Nephron (organoid): Measurements from ENCODE around the gene IGF1.
"Not testable (repeated sequence)": the region's sequence is repeated elsewhere in the genome, so short reads cannot be mapped to it uniquely, and the experiment has no call there.

ENCODE experiments used
- H3K27ac Mint-ChIP-seq, 3 experiments: 2 replicates each; pipeline ENCODE4 v1.8.0; 2020; ENCODE audit warnings: mixed read lengths in 3 of 3, mild to moderate bottlenecking in 2 of 3, moderate library complexity in 1 of 3
- H3K27me3 Mint-ChIP-seq: 2 replicates; pipeline ENCODE4 v1.8.0; 2021; ENCODE audit warnings: low read depth, mild to moderate bottlenecking, moderate library complexity, mixed read lengths
- H3K36me3 Mint-ChIP-seq: 2 replicates; pipeline ENCODE4 v1.8.0; 2020; ENCODE audit warnings: low read depth, mixed read lengths
- H3K4me1 Mint-ChIP-seq: 2 replicates; pipeline ENCODE4 v1.8.0; 2020; ENCODE audit warnings: mixed read lengths
- H3K4me3 Mint-ChIP-seq, 3 experiments: 2 replicates each; pipeline ENCODE4 v1.8.0; 2020; ENCODE audit warnings: mild to moderate bottlenecking in 3 of 3, mixed read lengths in 3 of 3, moderate library complexity in 2 of 3
- H3K9me3 Mint-ChIP-seq: 2 replicates; pipeline ENCODE4 v1.8.0; 2020; ENCODE audit warnings: mixed read lengths
- TF ChIP-seq, protein P1 (sequence below), 3 experiments: fragments of 200-600 bp; sonication (generic); IDR thresholded peaks; one replicate each; pipeline ENCODE4 v1.5.0; 2021; ENCODE audit warnings: antibody characterized with exemption in 3 of 3; ENCODE audit not compliant: unreplicated experiment in 3 of 3

The IGF1 gene

DNA sequence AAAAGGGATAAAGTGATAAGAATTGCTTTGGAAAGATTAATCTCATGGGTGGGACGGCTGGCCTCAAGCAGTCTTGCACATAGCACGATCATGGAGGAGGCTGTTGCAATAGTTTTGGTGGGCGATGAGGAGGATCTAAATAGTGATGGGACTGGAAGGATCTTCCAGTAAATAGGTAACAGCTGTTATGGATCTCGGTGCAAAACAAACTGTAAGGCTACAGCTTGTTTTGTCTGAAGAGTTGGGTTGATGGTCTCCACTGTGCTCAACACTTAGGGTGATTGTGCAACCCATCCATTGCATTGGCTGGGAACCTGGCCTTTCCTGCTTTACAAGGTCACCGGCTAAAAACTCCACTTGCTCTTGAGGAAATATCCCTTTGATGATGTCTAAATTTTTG lies 21.0 kb downstream of the IGF1 start:
- Mint-ChIP-seq H3K36me3 (peaks cover 34% of the 10 kb centered on the region), H3K27ac (no peak overlapping the region), H3K27me3 (no peaks in the 10 kb centered on the region), H3K4me3 (no peak overlapping the region), H3K9me3 (no peaks in the 10 kb centered on the region), H3K4me1 (peaks cover 61% of the 10 kb centered on the region)
- TF ChIP-seq, protein P1, sequence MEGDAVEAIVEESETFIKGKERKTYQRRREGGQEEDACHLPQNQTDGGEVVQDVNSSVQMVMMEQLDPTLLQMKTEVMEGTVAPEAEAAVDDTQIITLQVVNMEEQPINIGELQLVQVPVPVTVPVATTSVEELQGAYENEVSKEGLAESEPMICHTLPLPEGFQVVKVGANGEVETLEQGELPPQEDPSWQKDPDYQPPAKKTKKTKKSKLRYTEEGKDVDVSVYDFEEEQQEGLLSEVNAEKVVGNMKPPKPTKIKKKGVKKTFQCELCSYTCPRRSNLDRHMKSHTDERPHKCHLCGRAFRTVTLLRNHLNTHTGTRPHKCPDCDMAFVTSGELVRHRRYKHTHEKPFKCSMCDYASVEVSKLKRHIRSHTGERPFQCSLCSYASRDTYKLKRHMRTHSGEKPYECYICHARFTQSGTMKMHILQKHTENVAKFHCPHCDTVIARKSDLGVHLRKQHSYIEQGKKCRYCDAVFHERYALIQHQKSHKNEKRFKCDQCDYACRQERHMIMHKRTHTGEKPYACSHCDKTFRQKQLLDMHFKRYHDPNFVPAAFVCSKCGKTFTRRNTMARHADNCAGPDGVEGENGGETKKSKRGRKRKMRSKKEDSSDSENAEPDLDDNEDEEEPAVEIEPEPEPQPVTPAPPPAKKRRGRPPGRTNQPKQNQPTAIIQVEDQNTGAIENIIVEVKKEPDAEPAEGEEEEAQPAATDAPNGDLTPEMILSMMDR (IDR thresholded peaks at IDR 0.05; ENCODE audit: unreplicated experiment in 3 of 3) = no peak

DNA sequence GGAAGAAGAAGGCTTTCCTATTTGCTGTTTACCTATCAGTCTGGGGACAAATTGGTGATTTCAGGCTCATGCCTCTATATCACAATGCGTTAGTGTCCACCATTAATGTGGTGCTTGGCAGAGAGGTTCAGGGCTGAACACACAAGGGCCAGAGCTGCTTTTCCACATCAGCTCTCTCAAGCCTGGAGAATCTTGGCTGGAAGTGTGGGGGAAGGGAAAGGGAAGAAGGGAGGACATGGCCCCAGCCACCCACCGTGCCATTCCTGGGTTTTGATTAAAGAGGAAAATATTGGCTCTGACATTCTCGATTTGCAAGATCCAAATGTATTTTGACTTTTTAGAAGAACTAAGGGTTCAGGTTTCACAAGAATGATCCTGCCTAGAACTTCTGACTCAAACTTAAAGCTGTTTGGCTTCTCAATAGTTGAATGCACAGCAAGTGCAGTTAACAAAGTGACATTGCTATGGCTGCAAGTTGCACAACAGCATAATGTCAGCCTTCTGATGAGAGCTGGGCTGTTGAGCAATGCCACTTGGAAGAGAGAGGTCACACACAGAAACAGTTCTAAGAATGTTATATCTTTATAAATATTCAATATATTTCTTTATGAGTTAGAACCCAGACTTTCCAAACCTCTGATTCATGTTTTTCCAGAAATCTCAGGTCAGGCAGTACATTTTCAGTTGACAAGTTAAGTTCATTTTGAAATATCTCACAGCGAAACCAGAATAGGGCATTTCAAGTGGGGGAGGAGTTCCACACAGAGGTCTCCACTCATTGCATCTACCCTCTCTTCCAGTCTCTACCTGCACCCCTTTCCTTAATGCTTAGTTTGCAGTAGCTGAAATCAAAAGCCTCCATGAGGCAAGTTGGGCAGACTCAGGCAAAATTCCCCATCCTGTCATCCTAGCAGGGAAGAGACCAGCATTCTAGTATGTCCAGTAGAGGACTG lies 25.3 kb downstream of the IGF1 start:
- no peaks in the 10 kb centered on the region for H3K27me3 Mint-ChIP-seq
- H3K27ac Mint-ChIP-seq = peak overlapping the region; percentile 8 to 44 (median 37)
- no peak overlapping the region for H3K4me3 Mint-ChIP-seq
- H3K36me3 Mint-ChIP-seq = peaks cover 26% of the 10 kb centered on the region
- TF ChIP-seq, protein P1 (IDR thresholded peaks at IDR 0.05; ENCODE audit: unreplicated experiment in 3 of 3) = no peak
- peaks cover 9% of the 10 kb centered on the region for H3K9me3 Mint-ChIP-seq
- H3K4me1 Mint-ChIP-seq = peaks cover 44% of the 10 kb centered on the region

DNA sequence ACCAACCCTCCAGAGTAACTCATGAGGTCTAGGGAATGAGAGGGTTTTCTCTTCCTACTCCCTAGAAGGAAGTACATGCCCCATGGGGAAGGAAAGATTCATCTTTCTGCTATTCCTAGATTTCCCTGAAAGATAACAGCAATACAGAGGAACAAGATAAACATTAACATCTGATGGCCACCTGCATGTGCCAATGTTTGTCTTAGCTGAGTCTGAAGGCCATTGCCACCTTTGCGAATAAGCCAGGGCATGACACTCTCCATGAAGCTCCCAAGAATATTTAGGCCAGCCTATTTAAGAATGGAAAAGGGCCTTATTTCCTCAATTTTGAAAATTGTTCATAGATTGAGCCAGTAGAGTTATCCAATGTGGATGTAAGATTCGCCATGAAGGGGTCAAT lies 26.0 kb downstream of the IGF1 start:
- TF ChIP-seq, protein P1 (IDR thresholded peaks at IDR 0.05; ENCODE audit: unreplicated experiment in 3 of 3) = no peak
- Mint-ChIP-seq H3K27me3 (no peaks in the 10 kb centered on the region), H3K9me3 (peaks cover 13% of the 10 kb centered on the region), H3K4me3 (no peak overlapping the region), H3K27ac (peak overlapping the region in 2 of 3 experiments; percentile 10 to 37), H3K4me1 (peaks cover 39% of the 10 kb centered on the region), H3K36me3 (peaks cover 27% of the 10 kb centered on the region)

DNA sequence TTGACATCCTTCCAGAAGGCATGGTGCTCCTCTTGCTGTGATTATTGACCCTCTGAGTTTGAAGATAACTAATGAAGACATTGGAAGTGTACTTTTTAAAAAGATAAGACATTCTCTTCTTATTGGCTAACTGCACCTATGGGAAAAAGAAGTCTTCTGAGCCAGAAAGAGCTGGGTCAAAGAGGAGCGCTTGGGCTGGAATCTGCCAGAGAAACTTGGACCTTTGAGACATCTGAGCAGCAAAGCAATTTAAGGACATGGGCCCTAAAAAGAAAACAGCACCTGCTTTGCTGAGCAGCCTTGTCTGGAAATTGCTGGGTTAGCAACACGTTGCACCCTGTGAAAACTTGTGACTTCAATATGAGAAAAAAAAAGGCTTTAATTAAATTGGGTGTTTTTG lies 27.8 kb downstream of the IGF1 start:
- Mint-ChIP-seq H3K4me1 (peaks cover 25% of the 10 kb centered on the region), H3K4me3 (no peak overlapping the region), H3K27ac (no peak overlapping the region), H3K9me3 (peaks cover 17% of the 10 kb centered on the region), H3K27me3 (no peaks in the 10 kb centered on the region), H3K36me3 (peaks cover 30% of the 10 kb centered on the region)
- TF ChIP-seq, protein P1 (IDR thresholded peaks at IDR 0.05; ENCODE audit: unreplicated experiment in 3 of 3) = no peak

DNA sequence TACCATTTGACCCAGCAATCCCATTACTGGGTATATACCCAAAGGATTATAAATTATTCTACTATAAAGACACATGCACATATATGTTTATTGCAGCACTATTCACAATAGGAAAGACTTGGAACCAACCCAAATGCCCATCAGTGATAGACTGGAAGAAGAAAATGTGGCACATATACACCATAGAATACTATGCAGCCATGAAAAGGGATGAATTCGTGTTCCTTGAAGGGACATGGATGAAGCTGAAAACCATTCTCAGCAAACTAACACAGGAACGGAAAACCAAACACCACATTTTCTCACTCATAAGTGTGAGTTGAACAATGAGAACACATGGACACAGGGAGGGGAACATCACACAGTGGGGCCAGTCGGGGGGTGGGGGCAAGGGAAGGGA lies 31.3 kb downstream of the IGF1 start:
- not testable (repeated sequence) for H3K4me1 Mint-ChIP-seq, H3K27me3 Mint-ChIP-seq, H3K27ac Mint-ChIP-seq, H3K4me3 Mint-ChIP-seq
- Mint-ChIP-seq H3K9me3 (peaks cover 49% of the 10 kb centered on the region), H3K36me3 (peaks cover 49% of the 10 kb centered on the region)

DNA sequence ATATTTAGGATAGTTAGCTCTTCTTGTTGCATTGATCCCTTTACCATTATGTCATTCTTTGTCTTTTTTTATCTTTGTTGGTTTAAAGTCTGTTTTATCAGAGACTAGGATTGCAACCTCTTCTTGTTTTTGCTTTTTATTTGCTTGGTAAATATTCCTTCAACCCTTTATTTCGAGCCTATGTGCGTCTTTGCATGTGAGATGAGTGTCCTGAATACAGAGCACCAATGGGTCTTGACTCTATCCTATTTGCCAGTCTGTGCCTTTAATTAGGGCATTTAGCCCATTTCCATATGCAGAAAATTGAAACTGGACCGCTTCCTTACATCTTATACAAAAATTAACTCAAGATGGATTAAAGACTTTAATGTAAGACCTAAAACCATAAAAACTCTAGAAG lies 32.9 kb downstream of the IGF1 start:
- Mint-ChIP-seq H3K36me3 (peaks cover 49% of the 10 kb centered on the region), H3K9me3 (peaks cover 53% of the 10 kb centered on the region)
- H3K4me1 Mint-ChIP-seq, H3K27me3 Mint-ChIP-seq, H3K4me3 Mint-ChIP-seq, H3K27ac Mint-ChIP-seq: not testable (repeated sequence)

DNA sequence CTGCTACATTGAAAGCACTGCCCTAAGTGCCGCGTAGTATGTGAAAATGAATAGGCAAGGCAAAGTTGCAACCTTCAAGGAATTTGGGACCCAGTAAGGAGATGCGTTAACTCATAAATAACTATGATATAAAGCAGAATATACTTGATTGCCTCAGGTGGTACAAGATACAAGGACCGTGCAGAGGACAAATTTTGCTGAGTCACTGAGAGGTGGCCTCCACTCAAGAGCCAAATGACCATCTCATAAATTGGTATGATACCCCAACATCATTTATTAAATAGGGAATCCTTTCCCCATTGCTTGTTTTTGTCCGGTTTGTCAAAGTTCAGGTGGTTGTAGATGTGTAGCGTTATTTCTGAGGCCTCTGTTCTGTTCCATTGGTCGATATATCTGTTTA lies 35.7 kb downstream of the IGF1 start:
- Mint-ChIP-seq H3K9me3 (peaks cover 40% of the 10 kb centered on the region), H3K4me1 (peaks cover 3% of the 10 kb centered on the region), H3K27ac (no peak overlapping the region), H3K4me3 (no peak overlapping the region), H3K36me3 (peaks cover 33% of the 10 kb centered on the region), H3K27me3 (peaks cover 3% of the 10 kb centered on the region)
- TF ChIP-seq, protein P1 (IDR thresholded peaks at IDR 0.05; ENCODE audit: unreplicated experiment in 3 of 3) = no peak
